WTC11 (cell line): ENCODE results near the gene DGKH. TPM values are rescaled to one million over a fixed set of nuclear protein-coding genes. Genes with fewer than 3 reads are reported as not detected.

Experiments
- ATAC-seq: fragments of 200-7000 bp; cut with Tn5 transposase; 2 replicates; pipeline ENCODE4 v1.10.0; 2021; ENCODE audit warnings: mild to moderate bottlenecking, moderate library complexity
- CTCF ChIA-PET: fragments of 300-600 bp; sonication (Branson Sonifier 250); formaldehyde crosslinking; loops from one replicate; lab custom pipeline; 2021; ENCODE audit warnings: antibody characterized with exemption; lab: Charles Lee
- POLR2A ChIA-PET: fragments of 350-600 bp; sonication (Branson Sonifier 250); formaldehyde crosslinking; loops from one replicate; lab custom pipeline; 2021; ENCODE audit warnings: antibody characterized with exemption; lab: Charles Lee
- DNase-seq: peaks from one replicate; pipeline ENCODE4 v3.0.0; 2021; ENCODE audit warnings: low spot score
- H3K27ac Mint-ChIP-seq: 2 replicates; pipeline ENCODE4 v1.8.0; 2021; ENCODE audit warnings: mixed read lengths
- H3K27me3 Mint-ChIP-seq: 2 replicates; pipeline ENCODE4 v1.8.0; 2021; ENCODE audit warnings: low read depth, mild to moderate bottlenecking, moderate library complexity, mixed read lengths
- H3K36me3 Mint-ChIP-seq: 2 replicates; pipeline ENCODE4 v1.8.0; 2021; ENCODE audit warnings: mixed read lengths
- H3K4me1 Mint-ChIP-seq: 2 replicates; pipeline ENCODE4 v1.8.0; 2022; ENCODE audit warnings: mixed read lengths
- H3K4me3 Mint-ChIP-seq: 2 replicates; pipeline ENCODE4 v1.8.0; 2021; ENCODE audit warnings: mild to moderate bottlenecking, moderate library complexity, mixed read lengths
- H3K9me3 Mint-ChIP-seq: 2 replicates; pipeline ENCODE4 v1.8.0; 2021; ENCODE audit warnings: mixed read lengths
- ATF6 ChIP-seq: sonication (generic); formaldehyde crosslinking; IDR thresholded peaks from 2 replicates; pipeline ENCODE4 v1.8.1; 2023; ENCODE audit warnings: mild to moderate bottlenecking, missing genetic modification reagents
- CBFB ChIP-seq: sonication (generic); formaldehyde crosslinking; IDR thresholded peaks from 2 replicates; pipeline ENCODE4 v1.8.1; 2022; ENCODE audit warnings: mild to moderate bottlenecking, low read depth, missing genetic modification reagents
- ELF4 ChIP-seq: sonication (generic); formaldehyde crosslinking; IDR thresholded peaks from 2 replicates; pipeline ENCODE4 v1.8.1; 2022; ENCODE audit warnings: low read depth, mild to moderate bottlenecking, moderate library complexity, missing genetic modification reagents
- ERG ChIP-seq: fragments of 250-450 bp; sonication (Bioruptor Pico); IDR thresholded peaks from 2 replicates; pipeline ENCODE4 v1.8.0; 2021; ENCODE audit warnings: mild to moderate bottlenecking
- GRHL2 ChIP-seq: fragments of 250-450 bp; sonication (Bioruptor Pico); IDR thresholded peaks from 2 replicates; pipeline ENCODE4 v1.8.0; 2022; ENCODE audit warnings: mild to moderate bottlenecking, moderate library complexity; ENCODE audit not compliant: insufficient replicate concordance, severe bottlenecking
- HMGA2 ChIP-seq: fragments of 250-450 bp; sonication (Bioruptor Pico); IDR thresholded peaks from 2 replicates; pipeline ENCODE4 v1.4.0; 2021; ENCODE audit warnings: mild to moderate bottlenecking, moderate library complexity
- NFATC4 ChIP-seq: fragments of 250-450 bp; sonication (Bioruptor Pico); IDR thresholded peaks from 2 replicates; pipeline ENCODE4 v1.9.0; 2021; ENCODE audit warnings: mild to moderate bottlenecking
- NR3C1 ChIP-seq: sonication (generic); formaldehyde crosslinking; conservative IDR thresholded peaks from 2 replicates; pipeline ENCODE4 v1.8.1; 2023; ENCODE audit warnings: low read depth, mild to moderate bottlenecking, missing genetic modification reagents
- ZBTB21 ChIP-seq: sonication (generic); formaldehyde crosslinking; IDR thresholded peaks from 2 replicates; pipeline ENCODE4 v1.8.1; 2023; ENCODE audit warnings: mild to moderate bottlenecking, missing genetic modification reagents, borderline replicate concordance
- ZNF425 ChIP-seq: fragments of 250-450 bp; sonication (Bioruptor Pico); conservative IDR thresholded peaks from 2 replicates; pipeline ENCODE4 v1.9.0; 2021; ENCODE audit warnings: mild to moderate bottlenecking
- total RNA-seq: library from RNA; stranded (reverse); gene quantifications from 3 replicates; pipeline ENCODE4 v1.2.3, GENCODE V29; 2021
- TF ChIP-seq, protein P1 (sequence below): sonication (generic); formaldehyde crosslinking; conservative IDR thresholded peaks from 2 replicates; pipeline ENCODE4 v1.8.1; 2023; ENCODE audit warnings: mild to moderate bottlenecking, low read depth, missing genetic modification reagents, moderate library complexity
- TF ChIP-seq, protein P2 (sequence below): sonication (generic); formaldehyde crosslinking; IDR thresholded peaks from 2 replicates; pipeline ENCODE4 v1.8.1; 2023; ENCODE audit warnings: mild to moderate bottlenecking, missing genetic modification reagents, moderate library complexity
- TF ChIP-seq, protein P3 (sequence below): fragments of 250-450 bp; sonication (Bioruptor Pico); IDR thresholded peaks from 2 replicates; pipeline ENCODE4 v1.9.0; 2021; ENCODE audit warnings: mild to moderate bottlenecking

The DGKH gene
- total RNA-seq, 1 experiment from 2014 or later, result 7.6 TPM

DNA sequence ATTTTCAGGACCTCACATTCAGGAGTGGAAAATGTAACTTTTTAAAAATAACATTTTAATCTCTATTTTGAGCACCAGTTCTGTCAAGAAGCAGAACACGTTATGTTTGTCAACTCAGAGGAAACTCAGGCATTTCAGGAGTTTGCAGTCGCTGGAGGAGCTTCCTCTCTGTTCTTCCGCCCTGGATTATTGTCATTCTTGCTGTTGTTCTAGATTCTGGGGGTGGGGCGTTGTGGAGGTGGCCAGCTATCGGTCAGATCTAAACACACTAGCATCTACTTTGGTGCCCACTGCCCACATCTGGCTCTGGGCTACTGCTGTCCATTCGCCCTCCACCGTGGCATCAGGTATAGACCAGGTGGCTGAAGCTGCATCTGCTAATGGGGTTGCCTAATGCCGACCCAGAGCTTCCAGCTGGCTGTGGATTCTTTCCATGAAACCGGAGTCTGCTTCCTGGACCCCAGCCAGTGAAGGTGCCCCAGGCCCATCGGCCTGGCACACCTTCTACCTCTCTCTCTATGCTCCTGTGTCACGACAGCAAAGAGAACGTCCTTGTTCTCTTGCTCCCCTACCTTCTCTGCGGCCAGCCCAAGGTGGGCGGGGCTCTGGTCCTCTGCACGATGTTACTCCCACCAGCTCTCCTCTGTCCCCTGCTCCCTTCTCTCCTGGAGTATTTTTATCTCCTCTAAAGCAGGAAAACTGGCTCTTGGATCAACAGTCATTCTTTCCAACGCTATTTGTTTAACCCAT lies 36.7 kb upstream of the DGKH start (continued):
- TF ChIP-seq ZNF425, result no peak
- TF ChIP-seq, protein P1, sequence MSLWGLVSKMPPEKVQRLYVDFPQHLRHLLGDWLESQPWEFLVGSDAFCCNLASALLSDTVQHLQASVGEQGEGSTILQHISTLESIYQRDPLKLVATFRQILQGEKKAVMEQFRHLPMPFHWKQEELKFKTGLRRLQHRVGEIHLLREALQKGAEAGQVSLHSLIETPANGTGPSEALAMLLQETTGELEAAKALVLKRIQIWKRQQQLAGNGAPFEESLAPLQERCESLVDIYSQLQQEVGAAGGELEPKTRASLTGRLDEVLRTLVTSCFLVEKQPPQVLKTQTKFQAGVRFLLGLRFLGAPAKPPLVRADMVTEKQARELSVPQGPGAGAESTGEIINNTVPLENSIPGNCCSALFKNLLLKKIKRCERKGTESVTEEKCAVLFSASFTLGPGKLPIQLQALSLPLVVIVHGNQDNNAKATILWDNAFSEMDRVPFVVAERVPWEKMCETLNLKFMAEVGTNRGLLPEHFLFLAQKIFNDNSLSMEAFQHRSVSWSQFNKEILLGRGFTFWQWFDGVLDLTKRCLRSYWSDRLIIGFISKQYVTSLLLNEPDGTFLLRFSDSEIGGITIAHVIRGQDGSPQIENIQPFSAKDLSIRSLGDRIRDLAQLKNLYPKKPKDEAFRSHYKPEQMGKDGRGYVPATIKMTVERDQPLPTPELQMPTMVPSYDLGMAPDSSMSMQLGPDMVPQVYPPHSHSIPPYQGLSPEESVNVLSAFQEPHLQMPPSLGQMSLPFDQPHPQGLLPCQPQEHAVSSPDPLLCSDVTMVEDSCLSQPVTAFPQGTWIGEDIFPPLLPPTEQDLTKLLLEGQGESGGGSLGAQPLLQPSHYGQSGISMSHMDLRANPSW (CRISPR knock-in tag), result no peak
- TF ChIP-seq NFATC4 (CRISPR knock-in tag), result no peak

GRCh38 chr13:42014119-42014518 lies 34.3 kb upstream of the DGKH start:
- no peaks in the 10 kb centered on the region for H3K9me3 Mint-ChIP-seq
- ATAC-seq (no peak), DNase-seq (no peak)
- ChIA-PET CTCF (no interaction called here), POLR2A (no interaction called here)
- peaks cover 15% of the 10 kb centered on the region for H3K4me1 Mint-ChIP-seq
- no peaks in the 10 kb centered on the region for H3K36me3 Mint-ChIP-seq
- H3K27me3 Mint-ChIP-seq, result no peaks in the 10 kb centered on the region
- no peak for TF ChIP-seq CBFB
- no peak for TF ChIP-seq ZBTB21 (CRISPR knock-in tag)
- TF ChIP-seq GRHL2, result no peak
- H3K4me3 Mint-ChIP-seq, result no peak overlapping the region
- no peak overlapping the region for H3K27ac Mint-ChIP-seq

DNA sequence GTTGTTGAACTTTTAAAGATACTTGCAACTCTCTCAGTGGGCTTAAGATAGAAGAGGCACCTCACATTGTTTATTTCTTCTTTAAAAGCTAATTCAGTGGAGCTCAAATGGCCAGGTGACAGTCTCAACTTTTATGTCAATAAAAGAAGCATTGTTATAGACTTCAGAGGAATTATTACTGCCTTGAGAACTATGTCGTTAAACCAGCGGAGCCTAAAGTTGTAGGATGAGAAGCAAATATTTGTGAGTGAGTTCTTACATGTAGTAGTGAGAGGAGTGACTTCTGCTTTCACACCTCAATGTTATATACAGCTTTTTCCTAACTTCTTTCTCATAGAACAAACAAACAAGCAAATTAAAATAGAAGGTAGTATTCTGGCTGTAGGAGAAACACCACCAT lies 31.2 kb upstream of the DGKH start:
- Mint-ChIP-seq H3K9me3 (no peaks in the 10 kb centered on the region), H3K27ac (no peak overlapping the region), H3K27me3 (no peaks in the 10 kb centered on the region), H3K36me3 (no peaks in the 10 kb centered on the region), H3K4me3 (no peak overlapping the region), H3K4me1 (peaks cover 1% of the 10 kb centered on the region)
- ChIA-PET CTCF (no interaction called here), POLR2A (no interaction called here)
- DNase-seq (no peak), ATAC-seq (no peak)
- no peak for TF ChIP-seq ATF6 (CRISPR knock-in tag)
- TF ChIP-seq, protein P2, sequence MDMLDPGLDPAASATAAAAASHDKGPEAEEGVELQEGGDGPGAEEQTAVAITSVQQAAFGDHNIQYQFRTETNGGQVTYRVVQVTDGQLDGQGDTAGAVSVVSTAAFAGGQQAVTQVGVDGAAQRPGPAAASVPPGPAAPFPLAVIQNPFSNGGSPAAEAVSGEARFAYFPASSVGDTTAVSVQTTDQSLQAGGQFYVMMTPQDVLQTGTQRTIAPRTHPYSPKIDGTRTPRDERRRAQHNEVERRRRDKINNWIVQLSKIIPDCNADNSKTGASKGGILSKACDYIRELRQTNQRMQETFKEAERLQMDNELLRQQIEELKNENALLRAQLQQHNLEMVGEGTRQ (CRISPR knock-in tag), result no peak
- no peak for TF ChIP-seq ERG
- no peak for TF ChIP-seq ZNF425
- TF ChIP-seq ELF4 (CRISPR knock-in tag), result no peak
- TF ChIP-seq, protein P3, sequence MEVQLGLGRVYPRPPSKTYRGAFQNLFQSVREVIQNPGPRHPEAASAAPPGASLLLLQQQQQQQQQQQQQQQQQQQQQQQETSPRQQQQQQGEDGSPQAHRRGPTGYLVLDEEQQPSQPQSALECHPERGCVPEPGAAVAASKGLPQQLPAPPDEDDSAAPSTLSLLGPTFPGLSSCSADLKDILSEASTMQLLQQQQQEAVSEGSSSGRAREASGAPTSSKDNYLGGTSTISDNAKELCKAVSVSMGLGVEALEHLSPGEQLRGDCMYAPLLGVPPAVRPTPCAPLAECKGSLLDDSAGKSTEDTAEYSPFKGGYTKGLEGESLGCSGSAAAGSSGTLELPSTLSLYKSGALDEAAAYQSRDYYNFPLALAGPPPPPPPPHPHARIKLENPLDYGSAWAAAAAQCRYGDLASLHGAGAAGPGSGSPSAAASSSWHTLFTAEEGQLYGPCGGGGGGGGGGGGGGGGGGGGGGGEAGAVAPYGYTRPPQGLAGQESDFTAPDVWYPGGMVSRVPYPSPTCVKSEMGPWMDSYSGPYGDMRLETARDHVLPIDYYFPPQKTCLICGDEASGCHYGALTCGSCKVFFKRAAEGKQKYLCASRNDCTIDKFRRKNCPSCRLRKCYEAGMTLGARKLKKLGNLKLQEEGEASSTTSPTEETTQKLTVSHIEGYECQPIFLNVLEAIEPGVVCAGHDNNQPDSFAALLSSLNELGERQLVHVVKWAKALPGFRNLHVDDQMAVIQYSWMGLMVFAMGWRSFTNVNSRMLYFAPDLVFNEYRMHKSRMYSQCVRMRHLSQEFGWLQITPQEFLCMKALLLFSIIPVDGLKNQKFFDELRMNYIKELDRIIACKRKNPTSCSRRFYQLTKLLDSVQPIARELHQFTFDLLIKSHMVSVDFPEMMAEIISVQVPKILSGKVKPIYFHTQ (CRISPR knock-in tag), result no peak
- no peak for TF ChIP-seq NR3C1 (CRISPR knock-in tag)
- TF ChIP-seq HMGA2 (CRISPR knock-in tag), result no peak
